Astrocyte (in vitro differentiated cells and primary cell): ENCODE measurements around the gene KTI12. TPM values are rescaled to one million over a fixed set of nuclear protein-coding genes. Genes with fewer than 3 reads are reported as not detected.

Source experiments
- DNase-seq: peaks from one replicate; pipeline ENCODE4 v3.0.0-alpha.2; 2010; ENCODE audit warnings: low read depth
- FAIRE-seq: peaks from 2 replicates; lab custom pipeline; 2011; peaks lifted over from hg19 to GRCh38; lab: Jason Lieb, UNC
- H2AFZ ChIP-seq: 2 replicates; pipeline ENCODE4 v1.6.0; 2012; ENCODE audit warnings: low read depth, low read length, inconsistent platforms
- H3K27ac ChIP-seq: 2 replicates; pipeline ENCODE4 v1.5.1; 2011; ENCODE audit warnings: low read depth, low read length, inconsistent platforms
- H3K27me3 ChIP-seq: 2 replicates; pipeline ENCODE4 v1.6.0; 2011; ENCODE audit warnings: low read length, inconsistent platforms; ENCODE audit not compliant: insufficient read depth
- H3K36me3 ChIP-seq: 2 replicates; pipeline ENCODE4 v1.5.1; 2011; ENCODE audit warnings: low read length, inconsistent platforms; ENCODE audit not compliant: insufficient read depth
- H3K4me1 ChIP-seq: 2 replicates; pipeline ENCODE4 v1.5.1; 2011; ENCODE audit warnings: low read length, inconsistent platforms; ENCODE audit not compliant: insufficient read depth
- H3K4me2 ChIP-seq: 2 replicates; pipeline ENCODE4 v1.6.0; 2012; ENCODE audit warnings: low read length, inconsistent platforms
- H3K4me3 ChIP-seq: 2 replicates; pipeline ENCODE4 v1.5.1; 2011; ENCODE audit warnings: low read depth, mild to moderate bottlenecking, low read length, inconsistent platforms; ENCODE audit not compliant: insufficient read depth
- H3K79me2 ChIP-seq: 2 replicates; pipeline ENCODE4 v1.6.0; 2012; ENCODE audit warnings: mild to moderate bottlenecking, low read length, inconsistent platforms; ENCODE audit not compliant: insufficient read depth
- H3K9ac ChIP-seq: 2 replicates; pipeline ENCODE4 v1.6.0; 2012; ENCODE audit warnings: mild to moderate bottlenecking, low read length, inconsistent platforms
- H3K9me3 ChIP-seq: 2 replicates; pipeline ENCODE4 v1.5.1; 2012; ENCODE audit warnings: low read depth, mild to moderate bottlenecking, low read length, inconsistent platforms; ENCODE audit not compliant: insufficient read depth
- H4K20me1 ChIP-seq: 2 replicates; pipeline ENCODE4 v1.6.0; 2012; ENCODE audit warnings: low read length, inconsistent platforms; ENCODE audit not compliant: insufficient read depth
- H3K27ac Mint-ChIP-seq: one replicate; pipeline ENCODE4 v1.8.0; 2021; ENCODE audit warnings: mild to moderate bottlenecking, mixed read lengths; ENCODE audit not compliant: unreplicated experiment
- H3K27me3 Mint-ChIP-seq: one replicate; pipeline ENCODE4 v1.8.0; 2021; ENCODE audit warnings: low read depth, mixed read lengths; ENCODE audit not compliant: unreplicated experiment
- H3K36me3 Mint-ChIP-seq: one replicate; pipeline ENCODE4 v1.8.0; 2021; ENCODE audit warnings: low read depth, mixed read lengths; ENCODE audit not compliant: unreplicated experiment
- H3K4me1 Mint-ChIP-seq: one replicate; pipeline ENCODE4 v1.8.0; 2021; ENCODE audit warnings: low read depth, mixed read lengths; ENCODE audit not compliant: unreplicated experiment
- H3K4me3 Mint-ChIP-seq: one replicate; pipeline ENCODE4 v1.8.0; 2021; ENCODE audit warnings: mild to moderate bottlenecking, moderate library complexity, mixed read lengths; ENCODE audit not compliant: unreplicated experiment
- H3K9me3 Mint-ChIP-seq: one replicate; pipeline ENCODE4 v1.8.0; 2021; ENCODE audit warnings: mild to moderate bottlenecking, mixed read lengths; ENCODE audit not compliant: unreplicated experiment
- CTCF ChIP-seq: IDR thresholded peaks from 2 replicates; pipeline ENCODE4 v1.5.1; 2011; ENCODE audit warnings: low read depth, mild to moderate bottlenecking, inconsistent platforms, low read length, moderate library complexity; ENCODE audit not compliant: insufficient read depth
- EZH2 ChIP-seq: IDR thresholded peaks from 2 replicates; pipeline ENCODE4 v1.6.1; 2012; ENCODE audit warnings: mild to moderate bottlenecking, low read length, inconsistent platforms; ENCODE audit not compliant: insufficient read depth
- total RNA-seq: library from RNA; stranded (reverse); gene quantifications from 2 replicates; pipeline ENCODE4 v1.2.1, GENCODE V29; 2021

Gene KTI12
- total RNA-seq, 1 donor from 2014 or later: 8.6 TPM

GRCh38 chr1:52003877-52004276 is 29.7 kb downstream of the KTI12 start:
- DNase-seq (no peak), FAIRE-seq (no peak)
- Mint-ChIP-seq H3K4me1 (peaks cover 22% of the 10 kb centered on the region), H3K4me3 (no peak overlapping the region), H3K27me3 (no peaks in the 10 kb centered on the region), H3K36me3 (no peaks in the 10 kb centered on the region), H3K27ac (no peak overlapping the region), H3K9me3 (no peaks in the 10 kb centered on the region)
- Histone ChIP-seq H4K20me1 (no peaks in the 10 kb centered on the region), H3K4me3 (no peak overlapping the region), H3K9me3 (no peaks in the 10 kb centered on the region), H3K79me2 (no peaks in the 10 kb centered on the region), H3K27me3 (no peaks in the 10 kb centered on the region), H3K36me3 (no peaks in the 10 kb centered on the region), H3K4me1 (peaks cover 16% of the 10 kb centered on the region), H3K9ac (no peak overlapping the region), H2AFZ (no peak overlapping the region), H3K27ac (no peak overlapping the region), H3K4me2 (no peak overlapping the region)
- TF ChIP-seq CTCF (no peak), EZH2 (no peak)

- Histone ChIP-seq H4K20me1 (no peaks in the 10 kb centered on the region), H3K9me3 (no peaks in the 10 kb centered on the region), H2AFZ (no peak overlapping the region), H3K4me1 (peaks cover 11% of the 10 kb centered on the region), H3K27ac (no peak overlapping the region), H3K9ac (no peak overlapping the region), H3K27me3 (no peaks in the 10 kb centered on the region), H3K4me2 (no peak overlapping the region), H3K79me2 (no peaks in the 10 kb centered on the region), H3K36me3 (no peaks in the 10 kb centered on the region), H3K4me3 (no peak overlapping the region)
- Mint-ChIP-seq H3K4me3 (no peak overlapping the region), H3K27me3 (peaks cover 5% of the 10 kb centered on the region), H3K36me3 (no peaks in the 10 kb centered on the region), H3K27ac (peak overlapping the region; percentile 21), H3K4me1 (peaks cover 18% of the 10 kb centered on the region), H3K9me3 (no peaks in the 10 kb centered on the region)
- DNase-seq (peak; percentile 74), FAIRE-seq (peak; percentile 45)
- TF ChIP-seq EZH2 (no peak), CTCF (peak; percentile 98)
Measured at GRCh38 chr1:52002038-52002917, 31.3 kb downstream of the KTI12 start.

- no peak overlapping the region for H2AFZ ChIP-seq
- no peak overlapping the region for H3K27ac ChIP-seq
- FAIRE-seq (no peak), DNase-seq (no peak)
- H3K4me1 Mint-ChIP-seq: peaks cover 3% of the 10 kb centered on the region
- H3K9me3 ChIP-seq: no peaks in the 10 kb centered on the region
- TF ChIP-seq CTCF (no peak), EZH2 (no peak)
- H3K4me1 ChIP-seq: no peaks in the 10 kb centered on the region
- H3K4me2 ChIP-seq: no peak overlapping the region
- H3K27ac Mint-ChIP-seq: no peak overlapping the region
- H3K4me3 Mint-ChIP-seq: no peak overlapping the region
- H3K27me3 ChIP-seq: no peaks in the 10 kb centered on the region
- H4K20me1 ChIP-seq: no peaks in the 10 kb centered on the region
- no peaks in the 10 kb centered on the region for H3K79me2 ChIP-seq
- H3K4me3 ChIP-seq: no peak overlapping the region
- no peaks in the 10 kb centered on the region for H3K36me3 Mint-ChIP-seq
- peaks cover 6% of the 10 kb centered on the region for H3K27me3 Mint-ChIP-seq
- H3K9me3 Mint-ChIP-seq: no peaks in the 10 kb centered on the region
- H3K36me3 ChIP-seq: no peaks in the 10 kb centered on the region
- H3K9ac ChIP-seq: no peak overlapping the region
Measured at GRCh38 chr1:51998701-51999100, 34.9 kb downstream of the KTI12 start.
